ENCODE measurements around the gene MS4A13.
"Not testable (repeated sequence)": the region's sequence is repeated elsewhere in the genome, so short reads cannot be mapped to it uniquely, and the experiment has no call there.

Gene MS4A13

GRCh38 chr11:60515144-60515855 lies at the start of gene MS4A13:
MS4A13 (plus strand) TSS chr11:60515392; CDS start chr11:60518084, 2,692 bp downstream.
- no peak for DNase-seq

DNA sequence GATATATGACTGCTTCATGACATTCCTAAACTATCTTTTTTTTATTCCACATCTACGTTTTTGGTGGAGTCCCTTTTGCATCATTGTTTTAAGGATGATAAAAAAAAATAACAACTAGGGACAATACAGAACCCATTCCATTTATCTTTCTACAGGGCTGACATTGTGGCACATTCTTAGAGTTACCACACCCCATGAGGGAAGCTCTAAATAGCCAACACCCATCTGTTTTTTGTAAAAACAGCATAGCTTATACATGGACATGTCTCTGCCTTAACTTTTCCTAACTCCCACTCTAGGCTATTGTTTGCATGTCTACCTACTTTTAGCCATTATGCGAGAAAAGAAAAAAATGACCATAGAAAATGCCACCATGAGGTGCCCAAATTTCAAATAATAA lies 46.4 kb upstream of the MS4A13 start:
- no peak for DNase-seq

DNA sequence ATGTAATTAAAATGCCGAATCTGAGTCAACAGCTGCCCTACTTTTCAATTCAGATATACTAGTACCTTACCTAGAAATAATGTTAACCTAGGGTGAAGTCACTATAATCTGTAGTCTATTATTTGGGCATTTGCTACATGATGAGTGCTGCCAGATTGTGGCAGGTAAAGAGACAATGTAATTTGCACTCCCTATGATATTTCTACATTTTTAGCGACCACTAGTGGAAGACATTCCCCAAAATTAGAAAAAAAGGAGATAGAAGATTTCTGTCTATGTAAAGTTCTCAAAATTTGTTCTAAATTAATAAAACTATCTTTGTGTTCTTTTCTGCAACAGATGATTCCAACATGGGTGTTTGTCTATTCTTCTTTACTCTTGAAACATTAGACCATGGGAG lies 45.5 kb upstream of the MS4A13 start:
- no peak for DNase-seq

GRCh38 chr11:60477035-60477445 lies 38.2 kb upstream of the MS4A13 start:
- no peak for DNase-seq

DNA sequence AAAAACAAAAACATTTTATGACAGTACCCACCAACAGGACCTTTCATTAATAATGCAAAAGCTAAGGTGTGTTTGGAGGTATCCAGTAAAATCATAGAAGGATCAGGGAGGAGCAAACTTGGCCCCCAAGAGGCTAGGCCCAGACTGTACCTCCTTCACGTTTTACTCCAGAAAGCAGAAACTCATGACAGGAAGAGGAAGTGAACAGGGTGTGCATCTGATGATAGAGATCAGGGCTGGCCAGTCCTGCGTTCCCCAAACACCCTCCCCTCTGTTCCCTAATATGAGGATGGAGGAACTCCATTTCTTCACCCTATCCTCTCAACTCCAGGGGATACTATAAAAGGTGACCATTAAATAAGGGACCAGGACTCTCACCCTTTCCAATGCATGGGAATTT lies 32.8 kb upstream of the MS4A13 start:
- DNase-seq, result no peak

- DNase-seq, result no peak
Measured at GRCh38 chr11:60485987-60486386, 29.2 kb upstream of the MS4A13 start.

- DNase-seq, result no peak
Measured at GRCh38 chr11:60492488-60493009, 22.6 kb upstream of the MS4A13 start, which contains the start of gene MS4A12. MS4A12 (plus strand) TSS chr11:60492778; CDS start chr11:60497319, 4,541 bp downstream.

GRCh38 chr11:60493454-60493853 lies 21.7 kb upstream of the MS4A13 start:
- no peak for DNase-seq

- DNase-seq, result no peak
Measured at GRCh38 chr11:60498399-60498798, 16.8 kb upstream of the MS4A13 start.

GRCh38 chr11:60498853-60499252 lies 16.3 kb upstream of the MS4A13 start:
- DNase-seq, result no peak

GRCh38 chr11:60500276-60500910 lies 14.8 kb upstream of the MS4A13 start:
- DNase-seq, result no peak

- no peak for DNase-seq
Measured at GRCh38 chr11:60502221-60502775, 12.9 kb upstream of the MS4A13 start.

- no peak for DNase-seq
Measured at GRCh38 chr11:60504219-60504905, 10.8 kb upstream of the MS4A13 start.

DNA sequence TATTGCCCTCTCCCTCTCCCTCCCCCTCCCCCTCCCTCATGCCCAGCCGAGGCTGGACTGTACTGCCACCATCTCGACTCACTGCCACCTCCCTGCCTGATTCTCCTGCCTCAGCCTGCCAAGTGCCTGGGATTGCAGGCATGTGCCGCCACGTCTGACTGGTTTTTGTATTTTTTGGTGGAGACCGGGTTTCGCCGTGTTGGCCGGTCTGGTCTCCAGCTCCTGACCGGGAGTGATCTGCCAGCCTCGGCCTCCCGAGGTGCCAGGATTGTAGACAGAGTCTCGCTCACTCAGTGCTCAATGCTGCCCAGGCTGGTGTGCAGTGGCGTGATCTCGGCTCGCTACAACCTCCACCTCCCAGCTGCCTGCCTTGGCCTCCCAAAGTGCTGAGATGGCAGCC lies 5.6 kb upstream of the MS4A13 start:
- DNase-seq, result not testable (repeated sequence)

- not testable (repeated sequence) for DNase-seq
Measured at GRCh38 chr11:60510209-60510608, 5.0 kb upstream of the MS4A13 start.

- DNase-seq, result no peak
Measured at GRCh38 chr11:60511393-60511792, 3.8 kb upstream of the MS4A13 start.

DNA sequence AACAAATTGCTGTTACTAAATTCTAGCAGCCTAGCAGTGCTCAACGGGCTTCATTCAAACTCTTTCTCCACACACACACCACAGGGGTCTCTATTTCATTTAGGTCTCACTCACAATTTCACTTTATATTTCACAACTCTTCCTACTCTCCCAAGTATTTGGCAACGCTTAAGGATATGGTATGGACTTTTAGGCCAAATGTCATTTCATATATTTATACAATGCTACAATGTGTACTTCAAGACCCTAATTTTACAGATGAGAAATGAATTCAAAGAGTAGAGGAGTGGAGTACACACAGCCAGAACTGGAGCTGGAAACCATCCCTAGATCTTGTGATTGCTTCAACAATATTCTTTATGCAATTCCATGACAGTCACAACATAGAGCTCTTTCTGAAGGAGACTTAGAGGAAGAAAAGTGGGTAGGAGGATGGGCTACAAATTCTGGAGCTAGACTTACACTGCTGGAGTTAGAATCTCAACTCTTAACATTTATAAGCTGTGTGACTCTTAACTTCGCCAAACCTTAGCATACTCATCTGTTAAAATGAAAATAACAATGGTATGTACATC lies 2.5 kb upstream of the MS4A13 start:
- DNase-seq, result no peak

DNA sequence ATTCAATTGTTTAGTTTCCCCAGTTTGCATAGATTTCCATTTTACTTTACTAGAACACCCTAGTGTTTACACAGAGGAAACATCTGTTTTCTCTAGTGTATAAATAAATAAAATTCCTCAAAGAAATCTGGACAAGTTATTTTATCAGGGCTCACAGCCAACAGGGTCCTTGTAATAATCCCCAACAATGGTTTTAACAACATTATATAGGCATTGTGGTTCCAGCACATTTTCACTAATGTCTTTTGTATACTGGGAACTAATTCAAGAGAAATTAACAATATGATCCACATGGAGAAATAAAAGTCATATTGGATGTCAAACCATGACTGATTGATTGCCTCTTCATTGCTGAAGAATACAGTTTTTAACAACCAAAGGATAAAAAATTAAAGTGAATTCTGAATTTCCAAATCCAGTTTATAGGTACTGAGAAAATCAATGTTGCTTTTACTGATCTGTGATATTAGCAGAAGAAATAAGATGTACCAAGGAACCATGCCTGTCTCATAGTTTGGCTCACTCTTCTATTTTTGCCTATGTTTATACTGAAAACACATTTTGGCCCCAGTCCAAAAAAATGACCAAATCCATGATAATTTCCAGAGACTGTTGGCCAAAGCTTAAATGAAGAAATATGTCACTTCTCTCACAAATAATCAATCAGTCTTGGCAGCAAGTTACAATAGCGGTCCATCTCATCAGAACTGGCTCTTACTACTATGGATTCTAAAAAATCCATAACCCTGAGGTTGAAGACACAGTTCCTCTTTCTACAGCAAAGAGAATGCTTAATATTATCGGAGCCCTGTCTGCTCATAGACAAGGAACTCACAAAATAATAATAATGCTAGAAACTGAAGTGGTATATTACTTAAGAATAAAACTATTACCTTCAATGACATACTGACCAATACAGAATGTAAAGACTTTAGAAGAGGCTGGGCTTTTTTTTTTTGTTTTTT lies 1.4 kb upstream of the MS4A13 start:
- DNase-seq, result no peak

GRCh38 chr11:60528465-60528864 lies 13.3 kb downstream of the MS4A13 start:
- no peak for DNase-seq

DNA sequence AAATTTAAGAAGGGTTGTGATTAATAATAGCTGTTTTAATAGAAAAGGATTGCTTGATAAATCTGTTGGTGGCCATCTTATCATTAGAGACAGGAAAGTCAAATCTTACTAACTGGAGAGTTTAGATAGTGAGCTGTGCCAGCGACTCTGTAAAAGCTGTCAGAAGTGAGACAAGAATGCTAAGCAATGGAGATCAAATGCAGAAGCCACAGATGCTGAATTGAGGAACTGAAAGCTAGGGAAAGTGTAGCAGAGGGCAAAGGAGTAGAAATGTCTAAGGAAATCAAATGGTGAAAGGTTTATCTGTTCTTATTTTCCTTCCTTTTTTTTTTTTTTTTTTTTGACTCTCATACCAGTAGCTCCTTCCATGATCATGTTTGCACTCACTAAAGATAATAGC lies 13.7 kb downstream of the MS4A13 start:
- no peak for DNase-seq

GRCh38 chr11:60530454-60531100 lies 15.4 kb downstream of the MS4A13 start:
- no peak for DNase-seq
